ENCODE measurements around the gene PRR16.

Gene PRR16

DNA sequence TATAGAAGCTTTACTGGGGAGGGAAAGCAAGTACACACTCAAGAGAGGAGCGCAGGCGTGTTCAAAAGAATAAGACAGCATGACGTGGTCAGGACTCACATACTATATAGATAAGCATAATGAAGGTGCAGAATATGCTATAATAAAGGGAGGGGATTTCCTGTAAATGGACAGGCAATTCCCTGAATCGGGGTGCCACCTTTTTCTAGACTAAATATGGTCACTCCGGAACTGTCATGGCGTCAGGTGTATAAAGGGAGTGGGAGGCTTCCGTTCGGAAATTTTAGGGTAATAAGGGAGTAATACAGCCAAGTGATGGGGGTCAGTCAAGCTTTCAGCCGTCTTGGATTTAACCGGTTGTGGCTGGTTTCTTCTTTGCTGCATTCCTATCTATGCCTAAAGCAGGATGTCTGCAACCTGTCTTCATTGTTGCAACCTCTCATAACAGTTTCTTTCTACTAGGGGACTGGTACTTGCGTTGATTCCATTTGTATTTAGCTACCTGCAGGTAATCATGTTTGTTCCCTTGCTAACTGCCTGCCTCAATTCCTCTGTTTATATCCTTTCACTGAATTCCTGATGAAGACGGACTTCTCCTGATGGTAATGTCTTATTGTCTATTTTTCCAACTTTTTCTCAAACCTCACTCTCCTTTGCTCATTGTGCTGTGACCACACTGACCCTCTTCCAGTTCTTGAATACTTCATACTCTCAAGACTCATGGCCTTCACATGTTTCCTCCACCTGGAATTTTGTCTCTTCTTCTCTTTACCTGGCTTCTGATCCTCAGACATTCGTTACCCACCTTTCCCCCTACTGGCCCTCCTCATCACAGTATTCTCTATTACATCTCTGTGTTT lies 48.9 kb downstream of the PRR16 start:
- no peak overlapping the region for H3K4me3 ChIP-seq (ENCODE audit: low read length)
- no peak for DNase-seq (ENCODE audit: low read depth)
- TF ChIP-seq CTCF (conservative IDR thresholded peaks at IDR 0.05; ENCODE audit: low read depth, low read length): no peak

DNA sequence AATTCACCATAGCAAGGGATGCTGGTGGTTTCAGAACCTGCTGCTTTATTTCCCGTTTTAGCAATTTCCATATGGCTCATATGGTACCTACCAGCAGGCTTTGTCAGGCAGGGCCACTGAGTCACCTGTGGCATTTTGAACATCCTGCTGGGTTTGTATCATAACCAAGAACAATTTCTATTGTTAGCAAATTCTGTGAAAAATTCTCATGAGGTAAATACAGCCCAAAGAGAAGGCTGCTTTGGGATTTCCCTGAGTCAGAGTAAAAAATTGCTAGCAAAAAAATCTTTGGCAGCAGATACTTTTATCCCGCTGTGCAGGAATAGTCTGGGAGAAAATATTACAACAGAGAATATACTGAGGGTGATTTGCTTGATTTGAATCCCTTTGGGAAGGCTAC lies 52.7 kb downstream of the PRR16 start:
- H3K4me3 ChIP-seq (ENCODE audit: low read length): no peak overlapping the region

DNA sequence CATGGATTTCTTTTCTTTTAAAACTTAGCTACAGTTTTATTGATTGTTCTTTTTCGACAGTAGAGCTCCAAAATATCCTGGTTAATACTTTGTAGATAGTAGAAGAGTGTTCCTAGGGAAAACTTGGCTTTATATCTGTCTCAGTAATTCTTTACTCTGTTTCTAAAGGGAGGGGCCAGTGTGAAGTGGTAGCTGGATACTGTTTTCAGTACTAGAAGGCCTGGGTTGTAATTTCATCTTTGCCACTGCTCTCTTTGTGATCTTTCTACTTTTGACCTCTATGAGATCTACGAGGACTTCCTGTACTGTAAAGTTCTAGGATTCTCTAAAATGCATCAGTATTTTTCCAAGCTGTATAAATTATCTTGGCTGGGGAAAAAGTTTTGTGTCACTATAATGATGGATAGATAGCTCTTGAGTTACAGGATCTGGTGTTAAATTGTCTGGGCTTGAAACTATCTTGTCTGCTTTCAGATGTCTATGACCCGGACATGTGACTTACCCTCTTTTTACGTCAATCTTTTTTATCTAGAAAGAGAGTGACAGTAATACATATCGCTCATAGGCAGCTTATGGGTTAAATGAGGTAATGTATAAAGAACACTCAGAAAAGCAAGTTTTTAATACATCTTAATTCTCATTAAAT lies 53.6 kb downstream of the PRR16 start:
- no peak for TF ChIP-seq CTCF (conservative IDR thresholded peaks at IDR 0.05; ENCODE audit: low read depth, low read length)

More for the DNA sequence above, 52.7 kb downstream of the PRR16 start:
- TF ChIP-seq CTCF (conservative IDR thresholded peaks at IDR 0.05; ENCODE audit: low read depth, low read length): no peak
- DNase-seq (ENCODE audit: low read depth): no peak

DNA sequence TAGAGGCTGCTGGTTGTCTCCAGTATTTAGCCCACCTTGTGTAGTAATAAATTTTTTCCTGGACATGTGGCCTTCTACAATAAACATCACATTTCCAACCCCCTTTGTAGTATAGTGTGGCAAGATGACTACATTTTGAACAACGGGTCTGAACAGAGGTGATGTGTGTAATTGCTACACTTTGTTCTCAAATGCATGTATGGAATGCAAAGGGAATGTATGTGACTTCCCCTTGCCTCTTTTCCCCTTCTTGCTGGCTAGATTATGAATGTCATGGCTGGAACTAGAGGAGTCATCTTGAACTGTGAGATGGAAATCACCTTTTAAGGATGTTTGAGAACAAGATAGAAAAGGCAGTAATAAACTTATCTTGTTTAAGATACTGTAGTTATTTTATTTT lies 54.5 kb downstream of the PRR16 start:
- no peak for DNase-seq (ENCODE audit: low read depth)
- H3K4me3 ChIP-seq (ENCODE audit: low read length): no peak overlapping the region
- TF ChIP-seq CTCF (conservative IDR thresholded peaks at IDR 0.05; ENCODE audit: low read depth, low read length): no peak

More for the DNA sequence above, 53.6 kb downstream of the PRR16 start:
- DNase-seq (ENCODE audit: low read depth): no peak
- H3K4me3 ChIP-seq (ENCODE audit: low read length): no peak overlapping the region

DNA sequence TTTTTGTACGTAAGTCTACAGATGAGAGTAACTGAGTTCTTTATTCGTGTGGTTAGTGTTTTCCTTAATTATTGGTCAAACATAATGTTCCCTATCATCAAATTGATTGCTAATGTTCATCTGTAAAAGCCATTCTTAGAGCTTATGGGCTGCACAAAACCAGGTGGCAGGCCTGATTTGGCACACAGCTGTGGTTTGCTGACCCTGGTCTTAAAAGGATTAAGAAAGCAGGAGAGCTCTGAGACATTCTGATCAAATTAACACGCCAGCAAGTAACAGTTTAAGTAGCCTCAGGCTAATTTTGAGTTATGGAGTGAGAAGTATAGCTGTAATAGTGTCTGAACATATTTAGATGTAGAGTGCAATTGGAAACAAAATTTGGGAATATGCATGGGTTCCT lies 63.2 kb downstream of the PRR16 start:
- peak; percentile 71 for DNase-seq (ENCODE audit: low read depth)
- TF ChIP-seq CTCF (conservative IDR thresholded peaks at IDR 0.05; ENCODE audit: low read depth, low read length): no peak
- no peak overlapping the region for H3K4me3 ChIP-seq (ENCODE audit: low read length)

- DNase-seq (ENCODE audit: low read depth): no peak
- TF ChIP-seq CTCF (conservative IDR thresholded peaks at IDR 0.05; ENCODE audit: low read depth, low read length): no peak
- H3K4me3 ChIP-seq (ENCODE audit: low read length): no peak overlapping the region
Measured at GRCh38 chr5:120528609-120529008, 64.5 kb downstream of the PRR16 start.

- TF ChIP-seq CTCF (conservative IDR thresholded peaks at IDR 0.05; ENCODE audit: low read depth, low read length): no peak
- H3K4me3 ChIP-seq (ENCODE audit: low read length): no peak overlapping the region
- DNase-seq (ENCODE audit: low read depth): no peak
Measured at GRCh38 chr5:120529386-120529785, 65.3 kb downstream of the PRR16 start.
